Right lobe of liver (tissue), 4 donors: Measurements from ENCODE around the gene SHC3.

Source experiments
- POLR2A ChIP-seq: fragments of 450-650 bp; IDR thresholded peaks from one replicate; pipeline ENCODE4 v1.6.1; 2017; ENCODE audit warnings: antibody characterized with exemption, mild to moderate bottlenecking
- TF ChIP-seq, protein P1 (sequence below), 4 donors: fragments of 200-600 bp in 3 of 4; fragments of 450-650 bp in 1 of 4; IDR thresholded peaks; one replicate each; pipeline versions ENCODE4 v1.5.1 to v1.8.0; 2016 to 2022; ENCODE audit warnings: antibody characterized with exemption in 4 of 4, mild to moderate bottlenecking in 2 of 4
- donor health status: DM: no; HTN: no; CAD: no.
- donor health status: DM: no; HTN: no; CAD: no.
- donor health status: DM: no; HTN: yes; CAD: no.

GRCh38 chr9:88975966-88976889, 202.4 kb downstream of the SHC3 start:
- TF ChIP-seq, protein P1, sequence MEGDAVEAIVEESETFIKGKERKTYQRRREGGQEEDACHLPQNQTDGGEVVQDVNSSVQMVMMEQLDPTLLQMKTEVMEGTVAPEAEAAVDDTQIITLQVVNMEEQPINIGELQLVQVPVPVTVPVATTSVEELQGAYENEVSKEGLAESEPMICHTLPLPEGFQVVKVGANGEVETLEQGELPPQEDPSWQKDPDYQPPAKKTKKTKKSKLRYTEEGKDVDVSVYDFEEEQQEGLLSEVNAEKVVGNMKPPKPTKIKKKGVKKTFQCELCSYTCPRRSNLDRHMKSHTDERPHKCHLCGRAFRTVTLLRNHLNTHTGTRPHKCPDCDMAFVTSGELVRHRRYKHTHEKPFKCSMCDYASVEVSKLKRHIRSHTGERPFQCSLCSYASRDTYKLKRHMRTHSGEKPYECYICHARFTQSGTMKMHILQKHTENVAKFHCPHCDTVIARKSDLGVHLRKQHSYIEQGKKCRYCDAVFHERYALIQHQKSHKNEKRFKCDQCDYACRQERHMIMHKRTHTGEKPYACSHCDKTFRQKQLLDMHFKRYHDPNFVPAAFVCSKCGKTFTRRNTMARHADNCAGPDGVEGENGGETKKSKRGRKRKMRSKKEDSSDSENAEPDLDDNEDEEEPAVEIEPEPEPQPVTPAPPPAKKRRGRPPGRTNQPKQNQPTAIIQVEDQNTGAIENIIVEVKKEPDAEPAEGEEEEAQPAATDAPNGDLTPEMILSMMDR (IDR thresholded peaks at IDR 0.05): no peak
- TF ChIP-seq POLR2A: no peak
